T-helper 17 cell (primary cell): ENCODE results near the gene C4BPB. TPM values are rescaled to one million over a fixed set of nuclear protein-coding genes. Genes with fewer than 3 reads are reported as not detected.

Experiments
- ATAC-seq: fragments of 150-1000 bp; cut with Tn5 transposase; 2 replicates; pipeline ENCODE4 v1.10.0; 2021; ENCODE audit warnings: mild to moderate bottlenecking, moderate library complexity
- DNase-seq, 3 donors: peaks; one replicate each; pipeline versions ENCODE4 v3.0.0 to v3.0.0-alpha.2; 2020 to 2021
- H3K9me3 ChIP-seq: one replicate; pipeline ENCODE4 v1.7.0; 2013; ENCODE audit warnings: low read length, mild to moderate bottlenecking; ENCODE audit not compliant: control insufficient read depth, poor library complexity, severe bottlenecking
- H3K27ac Mint-ChIP-seq: one replicate; pipeline ENCODE4 v1.8.0; 2022; ENCODE audit warnings: mild to moderate bottlenecking, moderate library complexity, mixed read lengths
- H3K27me3 Mint-ChIP-seq: one replicate; pipeline ENCODE4 v1.8.0; 2022; ENCODE audit warnings: mixed read lengths
- H3K36me3 Mint-ChIP-seq: one replicate; pipeline ENCODE4 v1.8.0; 2022; ENCODE audit warnings: low read depth, mixed read lengths
- H3K4me1 Mint-ChIP-seq: one replicate; pipeline ENCODE4 v1.8.0; 2022; ENCODE audit warnings: mild to moderate bottlenecking, mixed read lengths
- H3K4me3 Mint-ChIP-seq: one replicate; pipeline ENCODE4 v1.8.0; 2022; ENCODE audit warnings: mild to moderate bottlenecking, moderate library complexity, mixed read lengths
- total RNA-seq, 4 donors: library from RNA in 2 of 4; stranded (reverse) in 2 of 4; gene quantifications; one replicate each; pipeline ENCODE4 v1.2.3 and lab custom pipeline; 2022 to 2026

Gene C4BPB
- total RNA-seq, 2 donors from 2014 or later: 0.27 TPM; not detected in 1

DNA sequence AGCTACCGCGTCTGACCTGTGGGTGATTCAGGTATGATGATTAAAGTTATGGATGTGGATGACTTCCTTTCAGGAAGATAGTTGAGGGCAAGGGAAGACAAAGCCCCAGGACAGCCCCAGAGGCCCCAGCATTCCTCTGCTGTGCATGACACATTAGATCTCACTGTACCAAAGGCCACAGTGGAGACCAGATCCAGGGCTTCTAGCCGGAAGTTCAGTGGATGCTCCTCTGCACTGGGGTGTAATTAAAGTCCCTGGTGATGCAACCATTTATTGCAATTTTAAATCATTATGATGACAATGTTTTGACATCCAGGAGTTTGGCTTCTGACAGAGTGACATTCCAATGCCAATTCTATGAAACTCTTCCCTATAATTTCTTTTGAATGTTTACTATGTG lies 20.3 kb downstream of the C4BPB start:
- H3K9me3 ChIP-seq: no peaks in the 10 kb centered on the region
- ATAC-seq: no peak
- H3K27ac Mint-ChIP-seq: no peak overlapping the region

DNA sequence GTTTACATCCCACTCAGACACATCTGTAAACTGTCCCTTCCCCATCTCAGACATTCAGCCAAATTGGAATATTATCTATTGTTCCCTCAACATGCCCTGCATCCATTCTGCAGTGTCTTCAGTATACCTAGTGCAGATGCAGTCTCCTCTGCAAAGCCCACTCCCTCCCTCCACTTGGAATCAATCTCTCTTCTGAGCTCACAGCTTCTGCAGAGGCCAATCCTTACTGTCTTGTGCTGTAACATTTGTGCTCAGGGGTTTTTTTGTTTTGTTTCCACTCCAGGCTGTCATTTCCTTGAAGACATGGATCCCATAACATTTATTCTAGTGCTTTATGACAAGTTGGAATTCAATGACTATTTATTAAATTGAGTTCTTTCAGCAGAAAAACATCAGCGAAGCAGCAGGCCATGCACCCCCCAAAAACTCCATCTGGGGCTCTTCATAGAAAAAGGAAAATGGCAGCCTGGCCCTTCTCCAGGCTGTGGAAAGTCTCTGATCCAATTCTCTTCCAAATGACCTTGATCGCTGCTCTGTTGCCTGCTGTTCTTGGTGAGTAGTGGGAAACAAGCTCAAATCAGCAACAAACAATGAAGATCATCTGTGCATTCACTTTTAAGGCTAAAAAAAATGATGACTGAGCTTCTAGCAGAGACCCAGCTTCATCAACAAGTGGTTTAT lies 24.1 kb downstream of the C4BPB start:
- no peak for DNase-seq
- Mint-ChIP-seq H3K36me3 (no peaks in the 10 kb centered on the region), H3K27me3 (peaks cover 27% of the 10 kb centered on the region), H3K4me1 (peaks cover 2% of the 10 kb centered on the region), H3K27ac (no peak overlapping the region), H3K4me3 (no peak overlapping the region)
- H3K9me3 ChIP-seq: no peaks in the 10 kb centered on the region
- ATAC-seq: no peak

More for the DNA sequence above, 20.3 kb downstream of the C4BPB start:
- no peak for DNase-seq
- peaks cover 52% of the 10 kb centered on the region for H3K27me3 Mint-ChIP-seq
- H3K4me1 Mint-ChIP-seq: peaks cover 2% of the 10 kb centered on the region
- H3K36me3 Mint-ChIP-seq: peaks cover 2% of the 10 kb centered on the region
- H3K4me3 Mint-ChIP-seq: no peak overlapping the region

DNA sequence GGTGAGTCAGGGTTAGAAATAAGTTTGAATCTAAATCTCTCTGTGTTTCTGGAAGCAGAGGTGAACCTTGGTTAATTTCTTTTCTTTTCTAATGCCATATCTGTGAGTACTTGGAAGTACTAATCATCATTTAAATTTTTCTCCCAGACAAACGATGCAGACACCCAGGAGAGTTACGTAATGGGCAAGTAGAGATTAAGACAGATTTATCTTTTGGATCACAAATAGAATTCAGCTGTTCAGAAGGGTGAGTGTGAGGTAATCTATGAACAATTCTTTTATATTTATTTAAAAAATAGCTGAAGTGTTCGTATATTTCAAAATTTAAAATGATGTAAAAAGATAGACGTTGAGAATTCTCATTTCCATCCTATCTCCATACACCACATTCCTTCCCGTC lies 26.6 kb downstream of the C4BPB start:
- Mint-ChIP-seq H3K36me3 (no peaks in the 10 kb centered on the region), H3K4me3 (no peak overlapping the region), H3K4me1 (no peaks in the 10 kb centered on the region), H3K27me3 (peaks cover 11% of the 10 kb centered on the region), H3K27ac (no peak overlapping the region)
- H3K9me3 ChIP-seq: no peaks in the 10 kb centered on the region
- no peak for ATAC-seq
- DNase-seq: no peak

DNA sequence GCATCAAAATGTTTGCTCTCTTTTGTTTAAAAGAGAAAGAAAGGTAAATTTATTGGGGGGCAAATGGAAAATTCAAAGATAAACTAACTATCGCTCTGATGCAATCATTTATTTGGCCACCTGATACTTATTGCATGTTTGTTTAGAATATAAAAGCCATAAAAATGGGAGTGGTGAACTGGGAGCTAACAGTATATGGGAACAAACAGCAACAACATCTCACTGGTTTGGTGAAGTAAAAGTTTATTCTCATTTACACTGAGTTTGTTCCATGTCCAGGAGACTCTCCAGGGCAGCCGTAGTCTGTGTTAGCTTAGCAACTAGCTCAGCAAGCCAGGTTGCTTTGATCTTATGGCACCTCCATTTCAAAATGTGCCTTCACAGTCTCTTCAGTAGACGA lies 35.7 kb downstream of the C4BPB start:
- peaks cover 2% of the 10 kb centered on the region for H3K36me3 Mint-ChIP-seq
- H3K27ac Mint-ChIP-seq: no peak overlapping the region
- H3K4me3 Mint-ChIP-seq: no peak overlapping the region
- H3K4me1 Mint-ChIP-seq: no peaks in the 10 kb centered on the region
- H3K27me3 Mint-ChIP-seq: peaks cover 6% of the 10 kb centered on the region
- ATAC-seq (no peak), DNase-seq (no peak)
- H3K9me3 ChIP-seq: peaks cover 5% of the 10 kb centered on the region

DNA sequence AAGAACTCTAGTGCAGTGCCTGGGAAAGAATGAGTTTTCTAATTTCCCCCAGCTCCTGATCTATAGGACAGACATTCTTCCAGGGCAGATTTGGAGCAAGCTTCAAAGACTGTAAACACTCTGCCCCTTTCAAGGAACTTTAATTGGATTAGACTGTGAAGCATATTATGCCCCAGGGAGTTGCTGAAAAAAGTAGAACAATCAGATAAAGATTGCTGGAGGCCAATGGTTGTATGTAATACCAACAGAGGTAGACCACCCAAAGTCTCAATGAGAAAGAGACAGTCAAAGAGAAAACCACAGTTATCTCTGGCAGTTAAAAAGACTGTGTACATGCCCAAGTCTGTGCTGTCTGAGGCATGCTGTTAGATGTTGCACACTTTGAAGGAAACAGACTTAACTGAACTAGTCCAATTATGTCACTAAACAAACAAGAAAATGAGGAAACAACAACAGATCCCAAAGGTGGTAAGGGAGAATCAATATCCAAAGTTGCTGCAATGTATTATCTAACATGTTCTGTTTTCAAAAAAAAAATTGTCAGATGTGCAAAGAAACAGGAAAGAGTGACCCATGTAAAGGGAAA lies 39.8 kb downstream of the C4BPB start:
- peaks cover 6% of the 10 kb centered on the region for H3K27me3 Mint-ChIP-seq
- H3K4me1 Mint-ChIP-seq: no peaks in the 10 kb centered on the region
- ATAC-seq (no peak), DNase-seq (no peak)
- H3K4me3 Mint-ChIP-seq: no peak overlapping the region
- peaks cover 5% of the 10 kb centered on the region for H3K9me3 ChIP-seq
- no peak overlapping the region for H3K27ac Mint-ChIP-seq
- H3K36me3 Mint-ChIP-seq: no peaks in the 10 kb centered on the region

DNA sequence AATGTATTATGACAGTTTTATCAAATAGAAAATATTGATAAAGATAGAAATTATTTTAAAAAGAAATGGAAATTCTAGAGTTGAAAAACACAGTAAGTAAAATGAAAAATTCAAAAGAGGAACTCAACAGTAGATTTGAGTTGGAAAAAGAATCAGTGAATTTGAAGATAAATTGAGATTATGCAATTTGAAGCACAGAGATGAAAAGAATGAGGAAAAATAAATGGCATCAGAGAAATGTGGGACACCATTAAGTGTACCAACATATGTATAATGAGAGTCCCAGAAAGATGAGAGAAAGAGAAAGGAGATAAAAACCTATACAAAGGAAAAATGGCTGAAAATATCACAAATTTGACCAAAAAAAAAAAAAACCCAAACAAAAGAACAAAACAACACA lies 40.4 kb downstream of the C4BPB start:
- peaks cover 4% of the 10 kb centered on the region for H3K27me3 Mint-ChIP-seq
- H3K27ac Mint-ChIP-seq: no peak overlapping the region
- no peak for ATAC-seq

GRCh38 chr1:207130252-207131036 lies 41.8 kb downstream of the C4BPB start:
- Mint-ChIP-seq H3K4me3 (no peak overlapping the region), H3K36me3 (no peaks in the 10 kb centered on the region), H3K27me3 (no peaks in the 10 kb centered on the region), H3K4me1 (no peaks in the 10 kb centered on the region), H3K27ac (no peak overlapping the region)
- DNase-seq: no peak
- no peak for ATAC-seq
- H3K9me3 ChIP-seq: peaks cover 5% of the 10 kb centered on the region

More for the DNA sequence above, 40.4 kb downstream of the C4BPB start:
- Mint-ChIP-seq H3K4me3 (no peak overlapping the region), H3K4me1 (no peaks in the 10 kb centered on the region), H3K36me3 (no peaks in the 10 kb centered on the region)
- DNase-seq: no peak
- peaks cover 5% of the 10 kb centered on the region for H3K9me3 ChIP-seq

- no peak for DNase-seq
- Mint-ChIP-seq H3K36me3 (no peaks in the 10 kb centered on the region), H3K4me1 (no peaks in the 10 kb centered on the region), H3K4me3 (no peak overlapping the region), H3K27ac (no peak overlapping the region), H3K27me3 (no peaks in the 10 kb centered on the region)
- H3K9me3 ChIP-seq: peaks cover 5% of the 10 kb centered on the region
- ATAC-seq: no peak
These were observed 42.5 kb downstream of the C4BPB start for GRCh38 chr1:207131163-207131562.

DNA sequence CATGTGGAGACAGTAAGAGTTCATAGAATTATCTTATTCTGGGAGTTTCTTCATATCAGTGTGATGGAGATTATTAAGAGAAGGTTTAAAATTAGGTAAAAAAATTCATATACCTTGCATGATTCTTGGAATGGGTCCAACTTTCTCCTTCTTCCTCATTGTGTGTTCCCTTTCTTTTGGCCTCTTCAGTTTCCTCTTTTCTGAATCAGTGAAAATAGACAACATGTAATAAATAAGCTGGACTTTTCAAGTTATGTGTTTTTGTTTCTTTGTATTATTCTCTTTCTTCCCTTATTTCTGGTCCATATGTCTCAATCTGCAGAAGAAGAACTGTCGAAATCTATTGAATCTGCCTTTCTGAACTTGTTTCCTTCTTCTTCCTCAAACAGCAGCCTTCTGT lies 45.9 kb downstream of the C4BPB start:
- no peaks in the 10 kb centered on the region for H3K27me3 Mint-ChIP-seq
- H3K4me3 Mint-ChIP-seq: no peak overlapping the region
- H3K27ac Mint-ChIP-seq: no peak overlapping the region
- H3K4me1 Mint-ChIP-seq: no peaks in the 10 kb centered on the region
- ATAC-seq (no peak), DNase-seq (no peak)
- no peaks in the 10 kb centered on the region for H3K9me3 ChIP-seq
- H3K36me3 Mint-ChIP-seq: no peaks in the 10 kb centered on the region

DNA sequence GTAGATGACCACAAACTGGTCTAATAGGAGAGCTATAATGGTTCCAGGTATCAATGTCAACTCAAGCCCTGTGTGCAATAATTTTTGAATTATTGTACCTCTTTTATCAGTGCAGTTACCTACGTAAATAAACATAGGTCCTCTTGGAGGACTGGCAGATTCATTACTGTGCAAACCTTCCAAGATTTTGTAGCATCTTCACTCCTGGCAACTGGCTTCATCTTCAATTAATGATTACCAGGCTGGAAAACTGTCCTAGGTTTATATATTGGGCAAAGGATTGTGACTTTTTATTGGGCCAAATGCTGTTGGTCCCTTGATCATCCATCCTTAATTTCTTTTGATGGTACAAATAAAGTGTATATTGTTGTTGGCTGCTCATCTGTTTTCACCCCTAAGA lies 51.0 kb downstream of the C4BPB start:
- Mint-ChIP-seq H3K4me1 (no peaks in the 10 kb centered on the region), H3K27me3 (peaks cover 5% of the 10 kb centered on the region), H3K4me3 (no peak overlapping the region), H3K27ac (no peak overlapping the region), H3K36me3 (no peaks in the 10 kb centered on the region)
- no peaks in the 10 kb centered on the region for H3K9me3 ChIP-seq
- no peak for DNase-seq
- no peak for ATAC-seq

DNA sequence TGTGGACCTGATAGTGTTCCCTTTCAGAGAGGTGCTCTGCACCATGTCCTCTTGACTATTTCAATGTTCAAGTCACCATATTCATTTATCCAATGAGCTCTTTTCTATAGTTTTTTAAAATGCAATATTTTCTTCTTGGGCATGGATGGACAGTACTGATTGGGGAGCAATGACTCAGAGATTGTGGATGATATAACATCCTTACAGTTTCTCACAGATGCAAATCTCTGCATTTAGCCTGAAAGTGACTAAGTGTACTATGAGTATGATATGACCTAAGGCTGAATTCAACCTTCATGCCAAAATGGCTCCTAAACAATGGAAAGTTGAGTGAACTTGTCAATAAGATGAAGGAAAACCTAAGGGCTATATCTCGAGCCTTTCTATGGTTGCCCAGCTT lies 51.9 kb downstream of the C4BPB start:
- ATAC-seq: no peak
- Mint-ChIP-seq H3K27me3 (peaks cover 10% of the 10 kb centered on the region), H3K36me3 (no peaks in the 10 kb centered on the region), H3K4me1 (no peaks in the 10 kb centered on the region), H3K27ac (no peak overlapping the region), H3K4me3 (no peak overlapping the region)
- DNase-seq: no peak
- no peaks in the 10 kb centered on the region for H3K9me3 ChIP-seq

- H3K9me3 ChIP-seq: no peaks in the 10 kb centered on the region
- no peak for ATAC-seq
- Mint-ChIP-seq H3K36me3 (peaks cover 5% of the 10 kb centered on the region), H3K4me3 (no peak overlapping the region), H3K27ac (no peak overlapping the region), H3K27me3 (peaks cover 12% of the 10 kb centered on the region), H3K4me1 (no peaks in the 10 kb centered on the region)
- no peak for DNase-seq
These were observed 56.9 kb downstream of the C4BPB start for GRCh38 chr1:207145401-207146058.
